K562 (cell line): ENCODE measurements around the gene SGIP1. TPM values are rescaled to one million over a fixed set of nuclear protein-coding genes. Genes with fewer than 3 reads are reported as not detected.

Source experiments
- ATAC-seq: fragments of 200-7000 bp; cut with Tn5 transposase; 3 replicates; pipeline ENCODE4 v1.9.1; 2020; ENCODE audit warnings: moderate library complexity
- BruUV-seq: library from RNA; stranded (reverse); fragments of 400-500 nt; replicated peaks from 2 replicates; lab custom pipeline; 2021; lab: Mats Ljungman, UMichigan
- CTCF ChIA-PET: fragments of 300-600 bp; formaldehyde crosslinking; extraction: SDS; loops from one replicate; lab custom pipeline; 2021; ENCODE audit warnings: low intra/inter-chr PET ratio; lab: Yijun Ruan, JAX
- POLR2A ChIA-PET: fragments of 300-600, 350-650 bp; sonication (Branson Sonifier 250); formaldehyde crosslinking; extraction: SDS; loops from one replicate; lab custom pipeline; 2021; ENCODE audit warnings: antibody characterized with exemption, inconsistent platforms; lab: Yijun Ruan, JAX
- DNase-seq, 4 experiments: peaks; one replicate each; pipeline versions ENCODE4 v3.0.0 to v3.0.0-alpha.2; 2011 to 2018; ENCODE audit warnings: low spot score in 3 of 4, mixed read lengths in 3 of 4; ENCODE audit errors: extremely low read depth in 1 of 4
- FAIRE-seq: peaks from 2 replicates; lab custom pipeline; 2011; peaks lifted over from hg19 to GRCh38; lab: Jason Lieb, UNC
- H2AFZ ChIP-seq: 2 replicates; pipeline ENCODE4 v1.6.0; 2011; ENCODE audit warnings: low read depth, low read length, control low read depth, inconsistent platforms
- H3K27ac ChIP-seq: fragments of 200-600 bp; 3 replicates; pipeline ENCODE4 v1.8.0; 2011; ENCODE audit warnings: low read depth, mild to moderate bottlenecking, control low read depth, inconsistent platforms, low read length, moderate library complexity, mixed read lengths; ENCODE audit errors: extremely low read depth
- H3K27me3 ChIP-seq, 2 experiments: fragments of 300-600 bp in 1 of 2; 2 replicates in 1 of 2; 3 replicates in 1 of 2; pipeline versions ENCODE4 v1.6.0 to v1.8.0; 2011; ENCODE audit warnings: inconsistent platforms in 2 of 2, low read length in 2 of 2, mild to moderate bottlenecking in 1 of 2, mixed read lengths in 1 of 2, moderate library complexity in 1 of 2; ENCODE audit not compliant: control insufficient read depth in 2 of 2, insufficient read depth in 2 of 2
- H3K36me3 ChIP-seq: fragments of 300-600 bp; 3 replicates; pipeline ENCODE4 v1.8.0; 2011; ENCODE audit warnings: mild to moderate bottlenecking, low read length, inconsistent platforms; ENCODE audit not compliant: control insufficient read depth, insufficient read depth
- H3K4me1 ChIP-seq, 2 experiments: fragments of 200-600 bp in 1 of 2; replicated peaks in 1 of 2; 2 replicates in 1 of 2; 3 replicates in 1 of 2; pipeline versions ENCODE4 v1.5.1 to v1.8.0; 2011; ENCODE audit warnings: inconsistent platforms in 2 of 2, low read length in 2 of 2, mild to moderate bottlenecking in 1 of 2, mixed read lengths in 1 of 2, moderate library complexity in 1 of 2; ENCODE audit not compliant: control insufficient read depth in 2 of 2, insufficient read depth in 2 of 2
- H3K4me2 ChIP-seq: 2 replicates; pipeline ENCODE4 v1.6.1; 2011; ENCODE audit warnings: low read length, control low read depth, inconsistent platforms, mixed read lengths; ENCODE audit not compliant: insufficient read depth
- H3K4me3 ChIP-seq: fragments of 200-600 bp; sonication (generic), shearing (Covaris generic); 2 replicates; pipeline ENCODE4 v1.5.1; 2016; ENCODE audit warnings: control low read depth, inconsistent platforms
- H3K79me2 ChIP-seq: fragments of 200-600 bp; 3 replicates; pipeline ENCODE4 v1.8.0; 2011; ENCODE audit warnings: low read length, inconsistent platforms; ENCODE audit not compliant: control insufficient read depth, insufficient read depth
- H3K9ac ChIP-seq, 2 experiments: 2 replicates each; pipeline versions ENCODE4 v1.6.0 to v1.6.1; 2011; ENCODE audit warnings: low read depth in 2 of 2, low read length in 2 of 2, control low read depth in 1 of 2, inconsistent platforms in 1 of 2, mild to moderate bottlenecking in 1 of 2, mixed read lengths in 1 of 2; ENCODE audit not compliant: insufficient read depth in 1 of 2
- H3K9me1 ChIP-seq: one replicate; pipeline ENCODE4 v1.6.0; 2011; ENCODE audit warnings: inconsistent platforms, mild to moderate bottlenecking, low read length, moderate library complexity; ENCODE audit not compliant: control insufficient read depth, insufficient read depth
- H3K9me3 ChIP-seq: replicated peaks from 2 replicates; pipeline ENCODE4 v1.5.1; 2011; ENCODE audit warnings: low read depth, low read length, inconsistent platforms; ENCODE audit not compliant: control insufficient read depth, insufficient read depth
- H4K20me1 ChIP-seq: replicated peaks from 2 replicates; pipeline ENCODE4 v1.6.1; 2011; ENCODE audit warnings: low read length, inconsistent platforms, mixed read lengths; ENCODE audit not compliant: control insufficient read depth, insufficient read depth
- COPS2 ChIP-seq: fragments of 450-650 bp; conservative IDR thresholded peaks from 2 replicates; pipeline ENCODE4 v1.6.1; 2016; ENCODE audit warnings: mild to moderate bottlenecking, moderate library complexity
- KLF1 ChIP-seq: fragments of 450-650 bp; IDR thresholded peaks from 2 replicates; pipeline ENCODE4 v1.6.1; 2016; ENCODE audit warnings: missing genetic modification characterization, missing compliant biosample characterization
- MAFK ChIP-seq: IDR thresholded peaks from 2 replicates; pipeline ENCODE4 v1.6.1; 2011; ENCODE audit warnings: low read length, improper control_type of control experiment
- MYC ChIP-seq, 2 experiments: fragments of 250-450 bp in 1 of 2; sonication (Bioruptor Pico) in 1 of 2; IDR thresholded peaks; 2 replicates each; pipeline versions ENCODE4 v1.5.1 to v1.6.1; 2012 to 2021; ENCODE audit warnings: low read depth in 2 of 2, borderline replicate concordance in 1 of 2, improper control_type of control experiment in 1 of 2, low read length in 1 of 2, mild to moderate bottlenecking in 1 of 2, moderate library complexity in 1 of 2
- NFATC3 ChIP-seq: fragments of 450-650 bp; IDR thresholded peaks from 2 replicates; pipeline ENCODE4 v1.6.1; 2017; ENCODE audit warnings: mild to moderate bottlenecking
- SIN3B ChIP-seq: fragments of 450-650 bp; IDR thresholded peaks from 2 replicates; pipeline ENCODE4 v1.6.1; 2017; ENCODE audit warnings: low read depth, mild to moderate bottlenecking, moderate library complexity
- WGBS: fragments of 100-300 bp; shearing (Covaris generic); methylation state at CpG from one replicate; pipeline ENCODE4 v1.1.6; 2016; ENCODE audit warnings: low coverage, mixed read lengths; ENCODE audit not compliant: insufficient coverage; ENCODE audit errors: missing lambda C conversion rate; 5-methylcytosine and 5-hydroxymethylcytosine counted together
- in situ Hi-C: fragments of 300-500 bp; cut with MboI; formaldehyde crosslinking; loops from 4 replicates; pipeline ENCODE4 v1.15.0; 2018; ENCODE audit warnings: inconsistent platforms, mixed read lengths
- intact Hi-C: fragments of 100-400 bp; cut with micrococcal nuclease; formaldehyde crosslinking; loops from 2 replicates; pipeline ENCODE4 v1.14.2; 2022
- polyA plus RNA-seq, 8 experiments: library from polyadenylated mRNA; depleted of rRNA in 4 of 8; stranded (reverse) in 5 of 8; unstranded in 3 of 8; fragments of >200 nt; fragmentation: Nextera tagmentation in 2 of 8; fragmentation: Illumina TruSeq in 1 of 8; extraction: Ambion mirVana in 2 of 8; extraction: Trizol in 1 of 8; gene quantifications; 2 replicates each; pipeline versions ENCODE4 v1.2.1 to v1.2.3, GENCODE V29; 2011 to 2014; ENCODE audit warnings: inconsistent platforms in 1 of 8, missing spikeins in 1 of 8
- total RNA-seq, 7 experiments: library from RNA; depleted of rRNA in 6 of 7; stranded (reverse); fragments of >200 nt in 6 of 7; fragmentation: Illumina TruSeq in 2 of 7; extraction: Trizol in 2 of 7; gene quantifications; 2 replicates each; pipeline versions ENCODE4 v1.2.1 to v1.2.3, GENCODE V29; 2011 to 2021; ENCODE audit warnings: low replicate concordance in 1 of 7
- TF ChIP-seq, protein P1 (sequence below), 2 experiments: fragments of 450-650 bp in 1 of 2; sonication (generic) in 1 of 2; formaldehyde crosslinking in 1 of 2; IDR thresholded peaks in 1 of 2; conservative IDR thresholded peaks in 1 of 2; 2 replicates each; pipeline versions ENCODE4 v1.6.1 to v1.8.1; 2016 to 2023; ENCODE audit warnings: mild to moderate bottlenecking in 2 of 2, moderate library complexity in 2 of 2, inconsistent platforms in 1 of 2, missing genetic modification reagents in 1 of 2

The SGIP1 gene
- total and polyA plus RNA-seq, 9 of the 15 experiments (the other 6 are each of a cell fraction or from before 2014, with no cell fraction given): 0.07 to 0.35 TPM; not detected in 7

DNA sequence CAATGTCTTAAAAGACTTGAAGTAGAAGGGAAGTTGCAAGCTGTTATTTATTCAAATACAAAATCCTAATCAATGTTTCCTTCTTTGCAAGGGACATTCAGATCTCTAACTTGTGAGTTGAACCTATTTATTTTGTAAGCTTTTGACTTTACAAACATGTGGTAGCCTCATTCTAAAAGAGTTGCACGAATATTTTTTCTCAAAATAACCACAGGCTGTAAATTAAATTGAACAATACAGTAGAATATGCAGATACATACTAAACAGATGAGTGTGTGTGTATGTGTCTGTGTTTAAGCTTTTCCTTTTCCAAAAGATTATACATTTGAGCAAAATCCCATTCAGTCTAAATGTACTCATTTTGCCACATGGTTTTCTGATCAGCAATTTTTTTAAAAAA is 213.5 kb downstream of the SGIP1 start:
- Histone ChIP-seq H3K27ac (no peak overlapping the region), H2AFZ (no peak overlapping the region), H3K9me1 (no peaks in the 10 kb centered on the region), H3K4me3 (no peak overlapping the region), H3K4me2 (no peak overlapping the region), H3K36me3 (no peaks in the 10 kb centered on the region), H4K20me1 (no peaks in the 10 kb centered on the region), H3K79me2 (no peaks in the 10 kb centered on the region), H3K4me1 (peaks cover 0 to 4% of the 10 kb centered on the region in 2 experiments; a peak in 1 of 5 replicates), H3K9ac (no peak overlapping the region), H3K27me3 (no peaks in the 10 kb centered on the region), H3K9me3 (no peaks in the 10 kb centered on the region)
- no peak for DNase-seq
- ChIA-PET POLR2A (interaction anchor here (0.6 kb wide), 2 partner anchors 200 to 241 kb away, joined by 3 read pairs; no protein-coding TSS in a partner anchor), CTCF (no interaction called here)
- ATAC-seq: no peak
- no TSS peak for BruUV-seq
- 0% methylated on average over 1 of the region's 1 CpG for WGBS
- intact Hi-C loops (no loop called here), in situ Hi-C loops (no loop called here)
- TF ChIP-seq NFATC3 (no peak), SIN3B (no peak), MYC (IDR thresholded peaks at IDR 0.05; ENCODE audit: low read depth, low read length) (no peak), MYC (CRISPR knock-in tag; IDR thresholded peaks at IDR 0.05; ENCODE audit: borderline replicate concordance, low read depth) (no peak), MAFK (no peak), KLF1 (tag) (no peak), COPS2 (no peak)
- TF ChIP-seq, protein P1, sequence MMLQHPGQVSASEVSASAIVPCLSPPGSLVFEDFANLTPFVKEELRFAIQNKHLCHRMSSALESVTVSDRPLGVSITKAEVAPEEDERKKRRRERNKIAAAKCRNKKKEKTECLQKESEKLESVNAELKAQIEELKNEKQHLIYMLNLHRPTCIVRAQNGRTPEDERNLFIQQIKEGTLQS (IDR thresholded peaks at IDR 0.05): no peak
- TF ChIP-seq, protein P1 (CRISPR knock-in tag; conservative IDR thresholded peaks at IDR 0.05): no peak
- no peak for FAIRE-seq
